B cell (primary cell): ENCODE results near the gene EGR2.

Experiments used
- EZH2 ChIP-seq: IDR thresholded peaks from 2 replicates; pipeline ENCODE4 v1.6.1; 2012; ENCODE audit warnings: borderline replicate concordance, low read depth, mild to moderate bottlenecking, moderate library complexity, low read length; ENCODE audit not compliant: insufficient read depth, poor library complexity, severe bottlenecking
- TF ChIP-seq, protein P1 (sequence below): fragments of 200-600 bp; IDR thresholded peaks from one replicate; pipeline ENCODE4 v1.8.0; 2022; ENCODE audit warnings: antibody characterized with exemption, mild to moderate bottlenecking

DNA sequence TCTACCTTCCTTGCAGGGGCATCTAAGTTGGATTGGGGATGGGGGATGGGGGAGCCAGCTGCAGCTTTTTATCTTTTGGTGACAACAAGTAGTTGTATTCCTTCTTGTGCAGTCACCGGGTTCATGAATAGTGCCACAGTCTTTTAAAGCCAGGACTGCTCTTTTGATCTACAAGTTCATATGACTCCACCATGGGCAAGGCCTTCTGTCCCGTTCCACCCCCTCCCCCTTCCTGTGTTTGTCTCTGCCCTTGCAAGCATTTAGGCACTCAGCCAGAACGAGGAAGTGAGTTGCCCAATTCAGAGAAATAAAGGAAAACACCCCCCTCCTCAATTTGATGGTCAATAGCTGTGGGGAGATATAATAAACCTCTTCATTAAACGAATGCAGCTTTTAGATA is 44.8 kb upstream of the EGR2 start:
- TF ChIP-seq EZH2, result no peak
- TF ChIP-seq, protein P1, sequence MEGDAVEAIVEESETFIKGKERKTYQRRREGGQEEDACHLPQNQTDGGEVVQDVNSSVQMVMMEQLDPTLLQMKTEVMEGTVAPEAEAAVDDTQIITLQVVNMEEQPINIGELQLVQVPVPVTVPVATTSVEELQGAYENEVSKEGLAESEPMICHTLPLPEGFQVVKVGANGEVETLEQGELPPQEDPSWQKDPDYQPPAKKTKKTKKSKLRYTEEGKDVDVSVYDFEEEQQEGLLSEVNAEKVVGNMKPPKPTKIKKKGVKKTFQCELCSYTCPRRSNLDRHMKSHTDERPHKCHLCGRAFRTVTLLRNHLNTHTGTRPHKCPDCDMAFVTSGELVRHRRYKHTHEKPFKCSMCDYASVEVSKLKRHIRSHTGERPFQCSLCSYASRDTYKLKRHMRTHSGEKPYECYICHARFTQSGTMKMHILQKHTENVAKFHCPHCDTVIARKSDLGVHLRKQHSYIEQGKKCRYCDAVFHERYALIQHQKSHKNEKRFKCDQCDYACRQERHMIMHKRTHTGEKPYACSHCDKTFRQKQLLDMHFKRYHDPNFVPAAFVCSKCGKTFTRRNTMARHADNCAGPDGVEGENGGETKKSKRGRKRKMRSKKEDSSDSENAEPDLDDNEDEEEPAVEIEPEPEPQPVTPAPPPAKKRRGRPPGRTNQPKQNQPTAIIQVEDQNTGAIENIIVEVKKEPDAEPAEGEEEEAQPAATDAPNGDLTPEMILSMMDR, result no peak
